HG03378 (cell line): ENCODE data around the gene ZEB2.

Experiments used
- ATAC-seq: cut with Tn5 transposase; IDR thresholded peaks from one replicate; pipeline ENCODE4 v1.9.1; 2021; ENCODE audit warnings: mild to moderate bottlenecking, moderate library complexity; ENCODE audit not compliant: unreplicated experiment

ZEB2 gene

GRCh38 chr2:144496977-144497598 lies 22.8 kb downstream of the ZEB2 start:
- ATAC-seq, result no peak

- ATAC-seq, result no peak
Measured at GRCh38 chr2:144496092-144496976, 23.6 kb downstream of the ZEB2 start.

- ATAC-seq, result no peak
Measured at GRCh38 chr2:144495227-144496091, 24.5 kb downstream of the ZEB2 start.

- ATAC-seq, result no peak
Measured at GRCh38 chr2:144493027-144493809, 26.7 kb downstream of the ZEB2 start.

- no peak for ATAC-seq
Measured at GRCh38 chr2:144490857-144491256, 29.1 kb downstream of the ZEB2 start.

GRCh38 chr2:144490017-144490416 lies 29.9 kb downstream of the ZEB2 start:
- no peak for ATAC-seq

GRCh38 chr2:144489315-144489916 lies 30.5 kb downstream of the ZEB2 start:
- ATAC-seq, result no peak

- no peak for ATAC-seq
Measured at GRCh38 chr2:144484201-144484948, 35.5 kb downstream of the ZEB2 start.

- no peak for ATAC-seq
Measured at GRCh38 chr2:144481666-144482065, 38.3 kb downstream of the ZEB2 start.

GRCh38 chr2:144481109-144481508 lies 38.8 kb downstream of the ZEB2 start:
- ATAC-seq, result no peak

GRCh38 chr2:144480285-144480684 lies 39.6 kb downstream of the ZEB2 start:
- no peak for ATAC-seq

GRCh38 chr2:144479659-144480058 lies 40.3 kb downstream of the ZEB2 start:
- ATAC-seq, result no peak

GRCh38 chr2:144479138-144479537 lies 40.8 kb downstream of the ZEB2 start:
- ATAC-seq, result no peak

- no peak for ATAC-seq
Measured at GRCh38 chr2:144477957-144478311, 42.0 kb downstream of the ZEB2 start.

GRCh38 chr2:144477281-144477956 lies 42.5 kb downstream of the ZEB2 start:
- no peak for ATAC-seq

- no peak for ATAC-seq
Measured at GRCh38 chr2:144476682-144477081, 43.2 kb downstream of the ZEB2 start.

GRCh38 chr2:144475569-144476275 lies 44.2 kb downstream of the ZEB2 start:
- ATAC-seq, result no peak

GRCh38 chr2:144475044-144475443 lies 44.9 kb downstream of the ZEB2 start:
- no peak for ATAC-seq
